ENCODE results near the gene THAP5. TPM values are rescaled to one million over a fixed set of nuclear protein-coding genes. Genes with fewer than 3 reads are reported as not detected.

THAP5 gene
- total RNA-seq, 1 donor from 2014 or later = 26.6 TPM

- no peak for ATAC-seq
These were observed 34.3 kb upstream of the THAP5 start for GRCh38 chr7:108603656-108604306.

GRCh38 chr7:108600399-108600798 lies 30.9 kb upstream of the THAP5 start:
- no peaks in the 10 kb centered on the region for H3K4me1 ChIP-seq
- H3K27ac ChIP-seq = no peak overlapping the region
- no peak overlapping the region for H3K4me3 ChIP-seq
- DNase-seq = no peak
- H3K36me3 ChIP-seq = no peaks in the 10 kb centered on the region
- TF ChIP-seq CTCF (IDR thresholded peaks at IDR 0.05) = no peak
- H3K27me3 ChIP-seq (ENCODE audit: low read depth) = no peaks in the 10 kb centered on the region
- ATAC-seq = no peak
- intact Hi-C loops (cut with DNase I) = no loop called here
- no peaks in the 10 kb centered on the region for H3K9me3 ChIP-seq

More at GRCh38 chr7:108603656-108604306, 34.3 kb upstream of the THAP5 start:
- Histone ChIP-seq H3K9me3 (no peaks in the 10 kb centered on the region), H3K27me3 (ENCODE audit: low read depth) (no peaks in the 10 kb centered on the region), H3K4me3 (no peak overlapping the region), H3K4me1 (no peaks in the 10 kb centered on the region), H3K36me3 (no peaks in the 10 kb centered on the region), H3K27ac (no peak overlapping the region)
- no peak for DNase-seq
- intact Hi-C loops (cut with DNase I) = no loop called here
- TF ChIP-seq CTCF (IDR thresholded peaks at IDR 0.05) = no peak

- Histone ChIP-seq H3K36me3 (no peaks in the 10 kb centered on the region), H3K27me3 (ENCODE audit: low read depth) (no peaks in the 10 kb centered on the region), H3K9me3 (no peaks in the 10 kb centered on the region), H3K4me1 (no peaks in the 10 kb centered on the region), H3K27ac (no peak overlapping the region), H3K4me3 (no peak overlapping the region)
- intact Hi-C loops (cut with DNase I) = no loop called here
- ATAC-seq (no peak), DNase-seq (no peak)
- TF ChIP-seq CTCF (IDR thresholded peaks at IDR 0.05) = no peak
These were observed 29.5 kb upstream of the THAP5 start for GRCh38 chr7:108598914-108599580.

GRCh38 chr7:108598153-108598552 lies 28.6 kb upstream of the THAP5 start:
- DNase-seq = no peak
- Histone ChIP-seq H3K27ac (no peak overlapping the region), H3K9me3 (no peaks in the 10 kb centered on the region), H3K27me3 (ENCODE audit: low read depth) (no peaks in the 10 kb centered on the region), H3K4me1 (no peaks in the 10 kb centered on the region), H3K36me3 (no peaks in the 10 kb centered on the region), H3K4me3 (no peak overlapping the region)
- no peak for ATAC-seq
- intact Hi-C loops (cut with DNase I) = no loop called here
- no peak for TF ChIP-seq CTCF (IDR thresholded peaks at IDR 0.05)

- no peak overlapping the region for H3K27ac ChIP-seq
- DNase-seq = no peak
- ATAC-seq = no peak
- no peaks in the 10 kb centered on the region for H3K27me3 ChIP-seq (ENCODE audit: low read depth)
- H3K4me3 ChIP-seq = no peak overlapping the region
- no peaks in the 10 kb centered on the region for H3K36me3 ChIP-seq
- no peaks in the 10 kb centered on the region for H3K9me3 ChIP-seq
- intact Hi-C loops (cut with DNase I) = no loop called here
- no peak for TF ChIP-seq CTCF (IDR thresholded peaks at IDR 0.05)
- H3K4me1 ChIP-seq = no peaks in the 10 kb centered on the region
These were observed 27.1 kb upstream of the THAP5 start for GRCh38 chr7:108596560-108596959.
